G401.6 (cell line): Measurements from ENCODE around the gene TMEM185A.
"Not testable (repeated sequence)": the region's sequence is repeated elsewhere in the genome, so short reads cannot be mapped to it uniquely, and the experiment has no call there.

Experiments
- FAIRE-seq: peaks from 2 replicates; lab custom pipeline; 2012; peaks lifted over from hg19 to GRCh38; lab: Jason Lieb, UNC

Gene TMEM185A

GRCh38 chrX:149619662-149620061 is 11.9 kb downstream of the TMEM185A start:
- not testable (repeated sequence) for FAIRE-seq

DNA sequence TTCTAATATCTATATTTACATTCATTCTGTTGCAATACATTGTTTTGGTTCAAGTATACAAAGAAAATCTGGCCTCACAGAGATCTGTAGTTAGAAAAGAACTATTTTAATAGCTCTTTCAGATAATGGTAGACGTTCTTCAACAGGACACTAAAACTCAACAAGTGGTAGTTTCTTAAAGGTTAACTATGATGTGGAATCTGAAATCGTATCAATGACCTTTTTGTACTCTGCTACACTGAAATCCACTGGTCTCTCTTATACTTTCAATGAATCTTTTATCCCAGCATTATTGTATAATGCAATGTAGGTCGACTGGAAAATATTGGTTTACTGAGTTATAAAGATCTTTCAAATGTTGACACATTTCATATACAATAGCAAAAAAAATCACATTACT is 12.7 kb downstream of the TMEM185A start:
- FAIRE-seq = no peak

DNA sequence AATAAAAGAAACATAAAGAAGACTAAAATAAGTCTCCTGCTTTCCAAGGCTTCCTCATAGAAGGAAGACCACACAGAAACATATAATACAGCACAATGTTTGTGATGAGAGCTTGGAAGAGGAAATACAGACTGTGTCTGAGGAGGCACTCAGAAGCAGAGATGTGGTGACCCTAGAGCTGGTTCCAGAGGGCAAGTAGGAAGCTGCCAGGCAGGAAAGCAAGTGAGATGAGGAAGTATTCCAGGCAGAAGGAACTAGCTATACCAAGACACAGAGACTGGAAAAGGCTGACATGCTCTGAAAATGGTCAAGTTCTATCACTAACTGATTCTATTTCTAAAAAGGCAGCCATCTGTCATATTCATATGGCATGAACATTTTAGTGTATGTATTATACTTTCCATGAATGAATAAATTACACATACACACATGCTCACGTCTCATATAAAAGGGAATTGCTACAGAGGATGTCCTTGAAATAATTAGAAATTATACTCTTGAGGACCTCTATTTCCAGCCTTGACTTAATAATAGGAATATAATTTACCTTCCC is 19.9 kb downstream of the TMEM185A start:
- no peak for FAIRE-seq

GRCh38 chrX:149610511-149610910 is 21.1 kb downstream of the TMEM185A start:
- FAIRE-seq = no peak

- no peak for FAIRE-seq
These were observed 23.9 kb downstream of the TMEM185A start for GRCh38 chrX:149607699-149608098.

DNA sequence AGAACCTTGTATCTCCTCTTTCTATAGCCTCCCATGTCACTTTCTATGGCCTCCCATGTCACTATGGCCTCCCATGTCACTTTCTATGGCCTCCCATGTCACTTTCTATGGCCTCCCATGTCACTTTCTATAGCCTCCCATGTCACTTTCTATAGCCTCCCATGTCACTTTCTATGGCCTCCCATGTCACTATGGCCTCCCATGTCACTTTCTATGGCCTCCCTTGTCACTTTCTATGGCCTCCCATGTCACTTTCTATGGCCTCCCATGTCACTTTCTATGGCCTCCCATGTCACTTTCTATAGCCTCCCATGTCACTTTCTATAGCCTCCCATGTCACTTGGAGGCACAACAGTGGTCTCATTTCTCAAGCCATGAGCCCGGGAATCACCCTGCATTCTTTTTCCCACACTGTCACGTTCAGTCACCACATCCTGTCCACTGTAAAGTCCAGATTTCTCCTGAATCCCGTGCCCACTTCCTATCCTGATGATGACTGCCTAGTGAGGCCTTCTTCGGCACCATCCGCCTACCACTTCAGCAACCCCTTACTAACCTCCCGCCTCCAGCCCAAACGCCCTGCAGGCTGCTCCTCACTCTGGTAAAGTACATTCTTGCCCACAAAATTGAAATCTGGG is 26.2 kb downstream of the TMEM185A start:
- FAIRE-seq = not testable (repeated sequence)

DNA sequence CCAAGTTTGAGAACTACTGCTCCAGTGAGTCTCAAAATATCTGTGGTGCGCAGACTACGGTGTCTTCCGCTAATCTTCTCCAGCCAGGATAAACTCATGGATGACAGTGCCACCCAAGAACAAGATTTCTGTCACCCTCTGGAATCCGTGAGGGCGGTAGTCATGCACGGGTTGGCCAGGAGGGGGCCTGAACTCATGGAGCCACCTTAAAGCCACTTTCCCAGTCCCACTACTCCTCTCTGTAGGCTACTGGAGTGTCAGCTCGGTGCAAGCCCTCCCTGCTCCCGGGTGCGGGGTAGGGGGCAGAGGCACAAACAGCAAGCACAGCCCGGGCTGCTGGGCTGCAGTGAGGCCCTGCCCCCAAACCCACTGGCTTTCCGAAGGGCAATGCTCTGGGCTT is 33.0 kb downstream of the TMEM185A start:
- FAIRE-seq = not testable (repeated sequence)

GRCh38 chrX:149595943-149596342 is 35.6 kb downstream of the TMEM185A start:
- FAIRE-seq = not testable (repeated sequence)

- not testable (repeated sequence) for FAIRE-seq
These were observed 36.4 kb downstream of the TMEM185A start, which contains the start of gene HSFX2 for GRCh38 chrX:149595214-149595613. Gene HSFX2 (minus strand): TSS chrX:149595314. CDS start chrX:149594700, 614 bp downstream.

DNA sequence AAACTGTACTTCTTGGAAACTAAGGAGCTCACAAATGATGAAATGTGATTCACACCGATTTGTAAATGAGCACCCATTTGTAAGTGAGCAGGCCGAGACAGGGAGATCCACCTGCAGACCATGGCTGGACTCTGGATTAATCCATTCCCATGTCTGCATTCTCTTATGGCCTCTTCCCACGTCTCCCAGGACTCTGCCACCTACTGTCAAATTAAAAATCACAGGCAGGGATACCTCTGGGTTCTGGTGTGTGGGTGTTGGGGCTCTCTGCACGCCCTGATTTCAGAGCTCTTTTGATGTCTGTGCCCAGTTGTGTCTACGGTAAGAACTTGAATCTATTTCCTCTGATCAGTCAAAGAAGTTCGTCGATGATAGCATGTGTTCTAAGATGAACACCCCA is 40.6 kb downstream of the TMEM185A start:
- not testable (repeated sequence) for FAIRE-seq

GRCh38 chrX:149587359-149587758 is 44.2 kb downstream of the TMEM185A start, which contains the start of gene MAGEA9B:
Gene MAGEA9B (minus strand): TSS chrX:149587459. CDS start chrX:149583179, 4,280 bp downstream.
- FAIRE-seq = not testable (repeated sequence)

- not testable (repeated sequence) for FAIRE-seq
These were observed 46.0 kb downstream of the TMEM185A start for GRCh38 chrX:149585631-149586030.

DNA sequence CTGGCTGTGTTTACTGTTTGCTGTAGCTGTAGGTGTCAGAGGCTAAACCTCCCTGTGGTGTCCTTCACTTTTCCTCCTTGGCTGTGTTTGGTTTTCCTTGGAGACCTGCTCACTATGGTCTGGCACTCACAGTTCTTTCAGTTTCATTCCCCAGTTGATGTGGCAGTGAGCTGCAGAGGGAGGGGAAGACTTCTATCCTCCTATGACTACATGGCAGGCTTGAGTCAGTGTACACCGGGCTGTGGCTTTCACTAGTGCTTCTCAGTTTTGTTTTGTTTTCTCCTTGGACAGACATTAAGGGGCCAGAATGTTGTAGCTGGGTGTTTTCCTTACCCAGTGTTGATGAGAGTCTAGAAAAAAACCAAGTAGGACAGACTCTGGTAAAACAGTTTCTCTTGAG is 58.1 kb downstream of the TMEM185A start:
- FAIRE-seq = not testable (repeated sequence)

GRCh38 chrX:149572743-149573142 is 58.8 kb downstream of the TMEM185A start:
- no peak for FAIRE-seq

- FAIRE-seq = no peak
These were observed 59.8 kb downstream of the TMEM185A start for GRCh38 chrX:149571770-149572169.

DNA sequence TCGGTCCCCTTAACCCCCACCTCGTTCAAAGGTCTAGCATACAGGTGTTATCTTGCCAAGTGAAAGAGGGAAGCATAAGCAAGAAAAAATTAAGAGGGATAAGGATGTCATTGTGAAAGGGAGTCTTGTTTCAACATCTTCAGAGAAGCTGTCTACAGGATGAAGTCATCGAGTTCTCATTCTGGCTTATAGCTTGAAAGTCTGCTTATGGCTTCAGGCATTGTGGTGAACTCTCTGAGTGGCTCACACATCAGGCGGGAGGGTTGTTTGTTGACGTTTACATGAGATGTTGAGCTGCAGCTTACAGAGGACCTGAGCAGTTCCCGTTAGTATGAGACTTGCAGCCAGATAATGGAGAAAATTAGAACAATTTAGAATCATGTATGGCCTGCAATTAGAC is 60.9 kb downstream of the TMEM185A start:
- FAIRE-seq = no peak

- FAIRE-seq = no peak
These were observed 61.8 kb downstream of the TMEM185A start for GRCh38 chrX:149569770-149570169.

DNA sequence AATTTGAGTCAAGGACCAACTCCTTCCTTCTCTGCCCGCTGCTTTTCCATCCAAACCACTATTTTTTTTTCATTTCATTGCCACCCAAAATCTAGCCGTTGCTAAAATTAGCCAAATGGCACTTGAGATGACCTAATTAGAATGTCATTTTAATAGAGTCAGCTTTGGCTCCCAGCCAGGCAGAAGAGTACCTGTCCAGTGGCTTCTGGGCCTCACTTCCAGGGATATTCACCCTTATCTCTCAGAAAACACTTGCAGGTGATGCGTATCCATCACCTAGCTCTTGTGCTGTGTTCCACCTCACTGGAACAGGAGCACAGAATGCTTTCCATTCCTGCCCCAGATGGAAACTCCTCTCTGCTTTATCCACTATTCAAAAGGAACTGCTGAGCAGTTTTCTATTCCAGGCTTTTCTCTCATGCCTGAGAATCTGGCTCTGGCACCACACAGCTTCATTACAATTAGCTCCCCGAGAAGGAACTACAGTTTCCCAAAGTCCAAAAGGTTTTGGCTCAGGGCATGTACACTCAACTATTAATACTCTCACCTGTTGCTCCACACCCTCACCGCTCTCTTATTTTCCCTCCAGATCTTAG is 62.8 kb downstream of the TMEM185A start:
- FAIRE-seq = no peak

DNA sequence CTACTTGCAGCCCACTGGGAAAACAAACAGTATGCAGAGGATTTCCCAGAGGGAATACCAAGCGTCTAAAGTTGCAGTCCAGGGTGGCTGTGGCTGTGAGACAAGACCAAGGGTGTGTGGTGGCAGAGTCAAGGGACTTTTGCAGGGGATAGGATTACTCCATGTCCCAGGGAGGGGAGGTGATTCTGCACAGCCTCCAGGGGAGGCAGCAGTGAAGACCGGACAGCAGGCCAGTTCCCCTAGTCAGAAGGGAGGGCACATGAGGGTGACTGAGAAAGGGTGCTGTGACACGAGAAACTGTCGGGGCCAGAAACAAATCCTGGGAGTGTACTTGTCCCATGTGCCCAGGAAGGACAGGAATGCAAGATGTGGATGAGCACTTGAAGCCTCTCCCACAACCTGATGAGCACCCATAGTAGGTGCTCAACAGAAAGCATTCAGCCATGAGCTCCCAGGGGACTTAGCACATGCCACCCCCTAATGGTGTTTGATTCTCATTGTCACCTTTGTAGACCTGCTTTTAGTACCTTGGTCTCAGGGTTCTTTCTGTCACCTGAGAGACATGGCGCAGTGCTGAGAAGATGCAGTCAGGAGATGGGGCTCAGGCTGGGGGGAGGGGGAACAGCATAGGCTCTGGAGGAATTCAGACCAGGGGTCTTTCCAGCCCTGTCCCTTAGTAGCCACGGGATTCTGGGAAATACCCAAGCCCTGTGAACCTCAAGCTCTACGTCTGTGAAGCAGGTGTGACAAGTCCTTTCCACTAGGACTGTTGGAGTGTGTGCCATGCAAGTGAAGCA is 63.8 kb downstream of the TMEM185A start:
- FAIRE-seq = no peak

DNA sequence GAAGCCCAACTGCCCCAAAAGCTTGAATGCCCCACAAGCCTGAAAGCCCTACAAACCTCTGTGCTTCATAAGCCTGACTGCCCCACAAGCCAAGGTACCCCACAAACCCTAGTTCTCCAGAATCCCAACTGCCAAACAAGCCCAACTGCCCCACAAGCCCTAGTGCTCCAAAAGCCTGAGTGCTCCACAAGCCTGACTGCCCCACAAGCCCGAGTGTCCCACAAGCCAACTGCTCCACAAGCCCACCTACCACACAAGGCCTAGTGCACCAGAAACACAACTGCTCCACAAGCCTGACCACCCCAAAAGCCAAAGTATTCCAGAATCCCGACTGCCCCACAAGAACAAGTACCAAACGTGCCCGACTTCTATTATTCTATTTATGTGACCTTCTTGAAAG is 68.2 kb downstream of the TMEM185A start:
- no peak for FAIRE-seq

GRCh38 chrX:149555251-149555650 is 76.3 kb downstream of the TMEM185A start:
- not testable (repeated sequence) for FAIRE-seq

DNA sequence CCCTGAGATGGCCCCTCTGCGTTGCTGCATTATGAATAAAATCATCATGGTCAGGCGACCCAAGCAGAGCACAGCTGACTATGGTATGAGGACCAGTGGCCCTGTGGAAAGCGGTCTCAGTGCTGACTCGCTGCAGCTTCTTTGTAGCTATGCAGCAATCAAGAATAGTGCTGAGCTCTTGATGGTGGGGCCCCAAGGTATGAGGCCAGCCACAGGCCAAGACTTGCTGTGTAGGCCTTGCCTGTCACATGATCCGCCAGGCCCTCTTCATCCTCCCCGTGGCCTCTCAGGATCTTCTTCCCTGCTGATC is 79.7 kb downstream of the TMEM185A start:
- not testable (repeated sequence) for FAIRE-seq
